ENCODE measurements around the gene MFGE8.

MFGE8 gene

GRCh38 chr15:88874684-88875083, 38.5 kb downstream of the MFGE8 start:
- in situ Hi-C loops (cut with HindIII; ENCODE audit: low sequenced_read_pairs), result no loop called here
- no peak for DNase-seq (ENCODE audit: low read depth, low spot score)
- TF ChIP-seq CTCF (IDR thresholded peaks at IDR 0.05; ENCODE audit: low read depth, low read length), result no peak
- H3K4me3 ChIP-seq (ENCODE audit: low read depth, low read length), result no peak overlapping the region

GRCh38 chr15:88874275-88874674, 38.9 kb downstream of the MFGE8 start:
- DNase-seq (ENCODE audit: low read depth, low spot score), result no peak
- in situ Hi-C loops (cut with HindIII; ENCODE audit: low sequenced_read_pairs), result no loop called here
- no peak for TF ChIP-seq CTCF (IDR thresholded peaks at IDR 0.05; ENCODE audit: low read depth, low read length)
- no peak overlapping the region for H3K4me3 ChIP-seq (ENCODE audit: low read depth, low read length)

GRCh38 chr15:88873786-88874185, 39.4 kb downstream of the MFGE8 start:
- no peak overlapping the region for H3K4me3 ChIP-seq (ENCODE audit: low read depth, low read length)
- no peak for DNase-seq (ENCODE audit: low read depth, low spot score)
- in situ Hi-C loops (cut with HindIII; ENCODE audit: low sequenced_read_pairs), result no loop called here
- no peak for TF ChIP-seq CTCF (IDR thresholded peaks at IDR 0.05; ENCODE audit: low read depth, low read length)

- DNase-seq (ENCODE audit: low read depth, low spot score), result no peak
- no peak overlapping the region for H3K4me3 ChIP-seq (ENCODE audit: low read depth, low read length)
- in situ Hi-C loops (cut with HindIII; ENCODE audit: low sequenced_read_pairs), result no loop called here
- TF ChIP-seq CTCF (IDR thresholded peaks at IDR 0.05; ENCODE audit: low read depth, low read length), result no peak
Observed at GRCh38 chr15:88872706-88873105, 40.5 kb downstream of the MFGE8 start.

GRCh38 chr15:88872106-88872505, 41.1 kb downstream of the MFGE8 start:
- DNase-seq (ENCODE audit: low read depth, low spot score), result no peak
- no peak for TF ChIP-seq CTCF (IDR thresholded peaks at IDR 0.05; ENCODE audit: low read depth, low read length)
- no peak overlapping the region for H3K4me3 ChIP-seq (ENCODE audit: low read depth, low read length)
- in situ Hi-C loops (cut with HindIII; ENCODE audit: low sequenced_read_pairs), result no loop called here

- H3K4me3 ChIP-seq (ENCODE audit: low read depth, low read length), result no peak overlapping the region
- in situ Hi-C loops (cut with HindIII; ENCODE audit: low sequenced_read_pairs), result no loop called here
- DNase-seq (ENCODE audit: low read depth, low spot score), result no peak
- no peak for TF ChIP-seq CTCF (IDR thresholded peaks at IDR 0.05; ENCODE audit: low read depth, low read length)
Observed at GRCh38 chr15:88871313-88871712, 41.9 kb downstream of the MFGE8 start.

GRCh38 chr15:88866295-88866881, 46.8 kb downstream of the MFGE8 start:
- DNase-seq (ENCODE audit: low read depth, low spot score), result no peak
- TF ChIP-seq CTCF (IDR thresholded peaks at IDR 0.05; ENCODE audit: low read depth, low read length), result no peak
- in situ Hi-C loops (cut with HindIII; ENCODE audit: low sequenced_read_pairs), result no loop called here

More at GRCh38 chr15:88866295-88866881, 46.8 kb downstream of the MFGE8 start:
- H3K4me3 ChIP-seq (ENCODE audit: low read depth, low read length), result no peak overlapping the region
